Limb (tissue), 2 donors: ENCODE results near the gene B4GALNT3.
A peak's percentile ranks its signal among the peaks of the same experiment; 100 is the strongest.
"Not testable (repeated sequence)": the region's sequence is repeated elsewhere in the genome, so short reads cannot be mapped to it uniquely, and the experiment has no call there.

ENCODE experiments used
- DNase-seq, 2 donors: peaks; one replicate each; pipeline ENCODE4 v3.0.0-alpha.2; 2016; ENCODE audit errors: extremely low spot score in 2 of 2

B4GALNT3 gene

GRCh38 chr12:459430-460258 is at the start of gene B4GALNT3:
TSS of gene B4GALNT3 (plus strand) at chr12:459939. CDS start at chr12:460377, 438 bp downstream.
- DNase-seq, result peak in 1 of 2 donors; percentile 77

GRCh38 chr12:414859-415258 is 44.9 kb upstream of the B4GALNT3 start:
- no peak for DNase-seq

- no peak for DNase-seq
Measured at GRCh38 chr12:418432-418831, 41.3 kb upstream of the B4GALNT3 start.

GRCh38 chr12:422526-422925 is 37.2 kb upstream of the B4GALNT3 start:
- DNase-seq, result no peak

DNA sequence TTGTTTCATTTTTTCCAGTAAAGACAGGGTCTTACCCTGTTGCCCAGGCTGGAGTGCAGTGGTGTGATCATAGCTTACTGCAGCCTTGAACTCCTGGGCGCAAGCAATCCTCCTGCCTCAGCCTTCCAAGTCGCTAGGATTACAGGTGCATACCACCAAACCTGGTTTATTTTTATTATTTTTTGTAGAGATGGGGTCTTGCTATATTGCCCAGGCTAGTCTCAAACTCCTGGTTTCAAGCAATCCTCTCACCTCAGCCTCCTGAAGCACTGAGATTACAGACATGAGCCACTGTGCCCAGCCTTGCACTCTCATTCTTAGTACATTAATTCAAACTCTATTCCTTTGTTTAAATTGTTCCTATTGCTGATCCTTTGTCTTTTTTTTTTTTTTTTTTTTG is 24.0 kb upstream of the B4GALNT3 start:
- not testable (repeated sequence) for DNase-seq

DNA sequence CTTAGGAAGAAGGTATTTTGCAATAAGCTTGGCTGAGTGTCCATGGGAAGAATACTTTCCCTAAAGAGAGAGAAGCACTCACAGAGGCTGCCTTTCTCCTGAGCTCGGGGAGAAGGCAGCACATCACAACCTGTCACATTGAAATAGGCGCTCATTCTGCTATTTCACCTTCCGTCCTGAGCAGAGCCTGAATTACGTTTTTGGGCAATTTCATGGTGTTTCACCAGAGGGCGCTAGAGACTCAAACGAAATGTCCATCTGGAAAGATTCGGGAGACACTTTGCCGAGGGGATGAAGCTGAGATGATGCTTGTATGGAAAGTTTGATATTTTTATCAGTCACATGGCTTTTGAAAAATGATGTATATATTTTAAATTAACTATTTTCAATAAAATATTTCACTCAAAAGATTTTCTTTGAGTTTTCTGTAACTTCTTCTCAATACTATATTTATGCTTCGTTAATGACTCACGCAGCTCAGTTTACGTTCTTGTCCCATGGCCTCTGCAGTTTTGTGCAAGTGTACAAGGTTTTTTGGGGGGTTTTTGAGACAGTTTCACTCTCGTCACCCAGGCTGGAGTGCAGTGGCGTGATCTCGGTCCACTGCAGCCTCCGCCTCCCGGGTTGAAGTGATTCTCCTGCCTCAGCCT is 17.4 kb upstream of the B4GALNT3 start:
- peak; percentile 44 to 70 for DNase-seq

- no peak for DNase-seq
Measured at GRCh38 chr12:447141-447540, 12.6 kb upstream of the B4GALNT3 start.

- DNase-seq, result no peak
Measured at GRCh38 chr12:449203-449602, 10.5 kb upstream of the B4GALNT3 start.

DNA sequence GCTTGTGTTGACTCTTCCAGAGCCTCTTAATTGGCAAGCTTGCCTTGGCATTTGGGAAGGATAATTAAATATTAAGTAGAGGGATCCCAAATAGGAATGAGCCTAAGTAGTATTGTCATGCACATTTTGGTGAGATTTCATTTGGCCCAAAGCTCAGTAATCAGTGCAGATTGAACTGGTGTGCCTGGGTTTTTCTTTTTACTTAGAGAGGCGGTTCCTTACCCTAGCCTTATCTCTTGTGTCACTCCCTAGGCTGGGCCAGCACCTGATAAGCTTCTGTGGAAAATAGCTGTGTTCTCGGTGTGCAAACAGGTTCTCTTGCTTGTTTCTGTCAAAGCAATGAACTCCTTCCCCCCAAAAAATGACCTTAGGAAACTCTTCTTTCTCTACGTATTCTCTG is 9.3 kb upstream of the B4GALNT3 start:
- no peak for DNase-seq

DNA sequence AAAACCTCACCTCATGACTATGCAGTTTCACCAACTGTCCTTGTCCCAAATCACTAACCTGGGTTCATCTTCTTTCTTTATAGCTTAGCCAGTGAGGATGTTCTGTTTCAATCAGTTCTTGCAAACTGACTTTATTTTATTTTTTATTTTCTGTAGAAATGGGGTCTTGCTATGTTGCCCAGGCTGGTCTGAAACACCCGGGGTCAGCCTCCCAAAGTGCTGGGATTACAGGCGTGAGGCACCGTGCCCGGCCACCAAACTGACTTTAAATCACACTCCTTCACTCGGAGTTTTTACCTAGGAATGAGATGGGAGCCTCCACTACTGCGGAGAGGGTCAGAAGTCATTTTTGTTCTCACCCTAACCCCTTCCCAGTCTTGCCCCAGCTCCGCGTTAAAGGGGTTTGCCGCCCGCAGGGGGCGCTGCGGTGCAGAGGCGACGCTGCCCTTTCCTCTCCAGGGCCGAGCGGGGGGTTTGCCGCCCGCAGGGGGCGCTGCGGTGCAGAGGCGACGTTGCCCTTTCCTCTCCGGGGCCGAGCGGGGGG is 7.0 kb upstream of the B4GALNT3 start:
- no peak for DNase-seq

- no peak for DNase-seq
Measured at GRCh38 chr12:454833-455232, 4.9 kb upstream of the B4GALNT3 start.

DNA sequence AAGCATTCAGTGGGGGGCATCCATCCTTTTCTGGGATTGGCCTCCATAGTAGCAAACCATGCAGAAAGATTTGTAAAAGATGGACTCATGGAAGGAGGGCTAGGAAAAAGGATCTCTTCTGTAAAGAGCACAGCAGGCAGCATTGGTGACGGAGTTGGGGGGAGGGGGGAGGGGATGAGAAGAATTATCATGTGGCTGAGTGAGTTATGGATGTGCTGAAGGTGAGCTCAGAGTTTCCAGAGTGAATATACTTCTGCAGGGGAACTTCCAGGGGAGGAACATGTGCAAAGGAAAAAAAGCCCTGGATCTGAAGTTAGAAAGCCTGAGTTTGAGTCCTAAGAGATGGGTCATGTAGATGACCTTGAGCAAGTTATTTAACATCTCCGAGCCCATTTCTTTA is 3.9 kb upstream of the B4GALNT3 start:
- no peak for DNase-seq

GRCh38 chr12:457676-458075 is 2.1 kb upstream of the B4GALNT3 start:
- DNase-seq, result no peak

- no peak for DNase-seq
Measured at GRCh38 chr12:459050-459429, 699 bp upstream of the B4GALNT3 start.

DNA sequence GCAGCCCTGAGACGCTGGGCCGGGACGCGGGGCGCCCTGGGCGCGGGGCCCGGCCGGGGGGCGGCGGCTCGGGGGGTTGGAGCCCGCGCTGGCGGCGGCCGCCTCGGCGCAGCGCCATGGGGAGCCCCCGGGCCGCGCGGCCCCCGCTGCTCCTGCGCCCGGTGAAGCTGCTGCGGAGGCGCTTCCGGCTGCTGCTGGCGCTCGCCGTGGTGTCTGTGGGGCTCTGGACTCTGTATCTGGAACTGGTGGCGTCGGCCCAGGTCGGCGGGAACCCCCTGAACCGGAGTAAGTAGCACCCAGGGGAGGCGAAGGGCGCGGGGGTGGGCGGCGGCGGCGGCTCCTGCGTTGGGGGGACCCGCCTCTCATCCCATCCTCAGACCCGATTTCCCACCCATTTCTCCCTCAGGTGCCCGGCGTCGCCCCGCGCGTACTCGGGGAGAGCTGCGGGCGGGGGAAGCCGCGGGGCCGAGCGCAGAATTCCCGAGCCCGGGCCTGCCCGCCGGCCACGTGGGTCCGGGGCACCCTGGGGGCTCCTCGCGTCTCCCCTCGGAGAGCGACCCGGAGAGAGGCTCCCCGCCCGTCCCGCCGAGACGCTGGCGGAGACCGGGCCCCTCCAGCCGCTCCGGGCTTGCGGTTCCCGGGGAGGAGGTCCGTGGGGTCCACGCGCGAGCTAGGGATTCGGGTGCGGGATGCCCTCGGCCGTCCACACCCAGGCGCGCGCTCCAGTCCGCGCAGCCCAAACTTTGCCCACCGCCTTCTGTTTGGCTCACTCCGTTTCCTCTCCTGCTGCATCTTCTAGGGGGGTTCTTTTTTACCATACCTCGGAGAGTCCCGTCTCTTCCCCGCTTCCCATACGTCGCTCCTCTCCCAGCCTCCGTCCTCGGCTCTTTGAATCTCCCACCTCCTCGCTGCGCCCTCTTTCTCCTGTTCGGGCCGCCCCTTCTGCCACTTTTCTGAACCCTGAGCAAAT is 807 bp downstream of the B4GALNT3 start:
- peak in 1 of 2 donors; percentile 59 for DNase-seq

GRCh38 chr12:461425-461824 is 1.7 kb downstream of the B4GALNT3 start:
- no peak for DNase-seq

GRCh38 chr12:462936-463705 is 3.4 kb downstream of the B4GALNT3 start:
- no peak for DNase-seq

GRCh38 chr12:464484-465267 is 4.9 kb downstream of the B4GALNT3 start:
- DNase-seq, result no peak

- no peak for DNase-seq
Measured at GRCh38 chr12:466039-466438, 6.3 kb downstream of the B4GALNT3 start.

DNA sequence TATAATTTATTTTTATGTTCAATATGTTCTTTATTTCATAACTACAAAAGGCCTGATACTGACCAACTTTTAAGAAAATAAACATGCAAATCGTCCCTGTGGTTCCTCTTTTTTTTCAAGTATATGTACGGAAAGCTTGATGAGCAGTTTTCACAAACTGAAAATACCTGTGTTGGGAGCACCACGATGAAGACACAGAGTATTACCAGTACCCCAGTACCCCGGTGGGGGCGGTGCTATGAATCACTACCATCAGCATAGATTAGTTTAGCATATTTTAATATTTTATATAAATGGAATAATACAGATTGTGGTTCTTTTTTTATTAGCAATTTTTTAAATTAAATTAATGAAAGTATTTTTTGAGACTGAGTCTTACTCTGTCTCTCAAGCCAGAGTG is 7.0 kb downstream of the B4GALNT3 start:
- no peak for DNase-seq
